GM23338 (cell line): ENCODE results near the gene PFKFB2. TPM values are rescaled to one million over a fixed set of nuclear protein-coding genes. Genes with fewer than 3 reads are reported as not detected.

Experiments used
- ATAC-seq: fragments of 200-7000 bp; cut with Tn5 transposase; 3 replicates; pipeline ENCODE4 v1.9.1; 2020
- DNase-seq: peaks from one replicate; pipeline ENCODE4 v3.0.0-alpha.2; 2015; ENCODE audit warnings: low spot score
- H2AFZ ChIP-seq: fragments of 200-600 bp; sonication (generic); 2 replicates; pipeline ENCODE4 v1.8.0; 2016; ENCODE audit warnings: antibody characterized with exemption, mild to moderate bottlenecking, moderate library complexity
- H3F3A ChIP-seq: fragments of 200-600 bp; sonication (generic); replicated peaks from 2 replicates; pipeline ENCODE4 v1.8.0; 2017; ENCODE audit warnings: antibody characterized with exemption, mixed run types, low read depth
- H3K27ac ChIP-seq: fragments of 200-600 bp; sonication (generic); 2 replicates; pipeline ENCODE4 v1.6.1; 2016; ENCODE audit warnings: low read depth
- H3K27me3 ChIP-seq: fragments of 200-600 bp; sonication (generic); 2 replicates; pipeline ENCODE4 v1.8.0; 2016; ENCODE audit warnings: mild to moderate bottlenecking, mixed run types, moderate library complexity; ENCODE audit not compliant: insufficient read depth
- H3K36me3 ChIP-seq: fragments of 200-600 bp; sonication (generic); 2 replicates; pipeline ENCODE4 v1.8.0; 2016; ENCODE audit warnings: mild to moderate bottlenecking; ENCODE audit not compliant: insufficient read depth
- H3K4me1 ChIP-seq: fragments of 200-600 bp; sonication (generic); 2 replicates; pipeline ENCODE4 v1.8.0; 2016; ENCODE audit warnings: mild to moderate bottlenecking, moderate library complexity; ENCODE audit not compliant: insufficient read depth
- H3K4me2 ChIP-seq: fragments of 200-600 bp; sonication (generic); 2 replicates; pipeline ENCODE4 v1.7.1; 2017; ENCODE audit warnings: mixed run types
- H3K4me3 ChIP-seq: fragments of 200-600 bp; sonication (generic); 2 replicates; pipeline ENCODE4 v1.6.1; 2016; ENCODE audit warnings: mixed run types
- H3K79me2 ChIP-seq: fragments of 200-600 bp; sonication (generic); replicated peaks from 2 replicates; pipeline ENCODE4 v1.8.0; 2017; ENCODE audit warnings: mild to moderate bottlenecking; ENCODE audit not compliant: insufficient read depth
- H3K9me2 ChIP-seq: fragments of 200-600 bp; sonication (generic); 2 replicates; pipeline ENCODE4 v1.8.0; 2017; ENCODE audit not compliant: insufficient read depth
- H4K20me1 ChIP-seq: fragments of 200-600 bp; sonication (generic); replicated peaks from 2 replicates; pipeline ENCODE4 v1.8.0; 2017; ENCODE audit warnings: mild to moderate bottlenecking; ENCODE audit not compliant: insufficient read depth
- H3K27ac Mint-ChIP-seq: 2 replicates; pipeline ENCODE4 v1.8.0; 2020; ENCODE audit warnings: inconsistent platforms, mild to moderate bottlenecking, moderate library complexity, mixed read lengths
- H3K27me3 Mint-ChIP-seq: 3 replicates; pipeline ENCODE4 v1.8.0; 2022; ENCODE audit warnings: low read depth, mild to moderate bottlenecking, moderate library complexity, mixed read lengths, inconsistent platforms; ENCODE audit not compliant: insufficient read depth, poor library complexity
- H3K36me3 Mint-ChIP-seq: 3 replicates; pipeline ENCODE4 v1.8.0; 2021; ENCODE audit warnings: low read depth, mild to moderate bottlenecking, inconsistent platforms, moderate library complexity, mixed read lengths
- H3K4me1 Mint-ChIP-seq: 3 replicates; pipeline ENCODE4 v1.8.0; 2020; ENCODE audit warnings: mild to moderate bottlenecking, inconsistent platforms, mixed read lengths
- H3K4me3 Mint-ChIP-seq: 3 replicates; pipeline ENCODE4 v1.8.0; 2021; ENCODE audit warnings: moderate library complexity, mild to moderate bottlenecking, inconsistent platforms, mixed read lengths
- H3K9me3 Mint-ChIP-seq: 3 replicates; pipeline ENCODE4 v1.8.0; 2020; ENCODE audit warnings: moderate library complexity, mild to moderate bottlenecking, inconsistent platforms, mixed read lengths
- CREB1 ChIP-seq: fragments of 250-450 bp; sonication (Bioruptor Pico); IDR thresholded peaks from 2 replicates; pipeline ENCODE4 v1.5.0; 2020; ENCODE audit warnings: low read depth, mild to moderate bottlenecking, moderate library complexity
- CTCF ChIP-seq, 2 experiments: fragments of 200-600 bp in 1 of 2; sonication (generic) in 1 of 2; conservative IDR thresholded peaks; 2 replicates each; pipeline versions ENCODE4 v1.5.1 to v1.6.1; 2016 to 2017; ENCODE audit warnings: antibody characterized with exemption in 2 of 2, low read depth in 2 of 2, mild to moderate bottlenecking in 2 of 2, moderate library complexity in 1 of 2
- EZH2phosphoT487 ChIP-seq: fragments of 200-600 bp; sonication (generic); IDR thresholded peaks from one replicate; pipeline ENCODE4 v1.8.1; 2018; ENCODE audit warnings: antibody characterized with exemption; ENCODE audit not compliant: unreplicated experiment
- JUNB ChIP-seq: IDR thresholded peaks from one replicate; pipeline ENCODE4 v1.6.1; 2016; ENCODE audit warnings: antibody characterized with exemption; ENCODE audit not compliant: unreplicated experiment
- POLR2AphosphoS5 ChIP-seq: IDR thresholded peaks from 2 replicates; pipeline ENCODE4 v1.6.1; 2016; ENCODE audit warnings: antibody characterized with exemption, low read depth
- REST ChIP-seq: IDR thresholded peaks from one replicate; pipeline ENCODE4 v1.6.1; 2018; ENCODE audit warnings: antibody characterized with exemption; ENCODE audit not compliant: unreplicated experiment
- ZNF331 ChIP-seq: fragments of 250-450 bp; sonication (Bioruptor Pico); IDR thresholded peaks from 2 replicates; pipeline ENCODE4 v1.5.0; 2020; ENCODE audit warnings: low read depth, mild to moderate bottlenecking, moderate library complexity
- ZNF462 ChIP-seq: fragments of 250-450 bp; sonication (Bioruptor Pico); IDR thresholded peaks from 2 replicates; pipeline ENCODE4 v1.5.0; 2020; ENCODE audit warnings: mild to moderate bottlenecking, moderate library complexity
- polyA plus RNA-seq: library from polyadenylated mRNA; unstranded; fragments of >200 nt; fragmentation: Nextera tagmentation; extraction: Ambion mirVana; gene quantifications from 2 replicates; pipeline ENCODE4 v1.2.1, GENCODE V29; 2016
- total RNA-seq: library from RNA; depleted of rRNA; stranded (reverse); fragments of >200 nt; shearing (Covaris generic); gene quantifications from 2 replicates; pipeline ENCODE4 v1.2.3, GENCODE V29; 2014

PFKFB2 gene
- total and polyA plus RNA-seq, 2 experiments from 2014 or later: 4.9 to 14.8 TPM

- no peaks in the 10 kb centered on the region for H3K9me2 ChIP-seq
- peaks cover 38% of the 10 kb centered on the region for H3K36me3 Mint-ChIP-seq
- no peak overlapping the region for H2AFZ ChIP-seq
- peaks cover 9% of the 10 kb centered on the region; the same call in 2 of the 3 replicates for H3K4me1 Mint-ChIP-seq
- H3K4me1 ChIP-seq: no peaks in the 10 kb centered on the region
- H3K4me3 ChIP-seq: no peak overlapping the region
- no peak overlapping the region for H3K4me2 ChIP-seq
- peaks cover 2% of the 10 kb centered on the region for H3K27me3 Mint-ChIP-seq
- no peak overlapping the region for H3K27ac ChIP-seq
- ATAC-seq: no peak
- H3K27ac Mint-ChIP-seq: no peak overlapping the region
- H3K36me3 ChIP-seq: peaks cover 10% of the 10 kb centered on the region; the same call in 1 of the 2 replicates
- no peak overlapping the region for H3K4me3 Mint-ChIP-seq
- no peaks in the 10 kb centered on the region for H3K79me2 ChIP-seq
- no peaks in the 10 kb centered on the region for H3F3A ChIP-seq
- DNase-seq: no peak
- H3K9me3 Mint-ChIP-seq: no peaks in the 10 kb centered on the region
- H4K20me1 ChIP-seq: no peaks in the 10 kb centered on the region; the same call in 1 of the 2 replicates
- no peak for TF ChIP-seq CREB1
- TF ChIP-seq JUNB: no peak
- no peak for TF ChIP-seq ZNF331 (CRISPR knock-in tag)
- no peak for TF ChIP-seq CTCF (conservative IDR thresholded peaks at IDR 0.05; ENCODE audit: low read depth in 2 of 2)
- TF ChIP-seq REST: no peak
- H3K27me3 ChIP-seq: no peaks in the 10 kb centered on the region
These were observed 9.9 kb downstream of the PFKFB2 start for GRCh38 chr1:207063014-207063413.

GRCh38 chr1:207064561-207064960, 11.5 kb downstream of the PFKFB2 start:
- Mint-ChIP-seq H3K9me3 (no peaks in the 10 kb centered on the region), H3K4me3 (no peak overlapping the region), H3K27me3 (peaks cover 2% of the 10 kb centered on the region), H3K4me1 (peaks cover 2% of the 10 kb centered on the region; the same call in 1 of the 3 replicates), H3K27ac (no peak overlapping the region), H3K36me3 (peaks cover 43% of the 10 kb centered on the region)
- no peaks in the 10 kb centered on the region for H3F3A ChIP-seq
- ATAC-seq (no peak), DNase-seq (no peak)
- no peak overlapping the region for H3K4me3 ChIP-seq
- H3K27ac ChIP-seq: no peak overlapping the region
- H3K27me3 ChIP-seq: no peaks in the 10 kb centered on the region
- H4K20me1 ChIP-seq: no peaks in the 10 kb centered on the region
- H3K79me2 ChIP-seq: no peaks in the 10 kb centered on the region
- H3K4me1 ChIP-seq: no peaks in the 10 kb centered on the region
- no peaks in the 10 kb centered on the region for H3K9me2 ChIP-seq
- peaks cover 10% of the 10 kb centered on the region; the same call in 1 of the 2 replicates for H3K36me3 ChIP-seq
- H2AFZ ChIP-seq: no peak overlapping the region
- H3K4me2 ChIP-seq: no peak overlapping the region
- no peak for TF ChIP-seq POLR2AphosphoS5
- TF ChIP-seq ZNF462: no peak
- TF ChIP-seq EZH2phosphoT487: no peak
- TF ChIP-seq CREB1: no peak
